AG04449 (cell line): Measurements from ENCODE around the gene PROX2.

Experiments used
- CTCF ChIA-PET: fragments of 350-600 bp; formaldehyde crosslinking; extraction: SDS; loops from one replicate; lab custom pipeline; 2021; ENCODE audit warnings: antibody characterized with exemption; lab: Yijun Ruan, JAX
- POLR2A ChIA-PET: fragments of 400-600, 350-600 bp; formaldehyde crosslinking; extraction: SDS; loops from one replicate; lab custom pipeline; 2020; ENCODE audit warnings: antibody characterized with exemption, inconsistent platforms; lab: Yijun Ruan, JAX
- DNase-seq: peaks from one replicate; pipeline ENCODE4 v3.0.0-alpha.2; 2010; ENCODE audit warnings: low read depth, low spot score
- H3K4me3 ChIP-seq: 2 replicates; pipeline ENCODE4 v1.5.1; 2011; ENCODE audit warnings: low read depth, mild to moderate bottlenecking, control low read depth, low read length
- CTCF ChIP-seq: IDR thresholded peaks from one replicate; pipeline ENCODE4 v1.5.1; 2011; ENCODE audit warnings: mild to moderate bottlenecking, moderate library complexity, low read length, control low read depth, inconsistent platforms; ENCODE audit not compliant: insufficient read depth; ENCODE audit errors: missing control alignments

The PROX2 gene

GRCh38 chr14:74921053-74921620 lies 45.2 kb upstream of the PROX2 start:
- no peak for DNase-seq
- ChIA-PET POLR2A (interaction anchor here (0.7 kb wide), 1 partner anchor 181 kb away, joined by 3 read pairs; no protein-coding TSS in a partner anchor), CTCF (interaction anchor here (0.6 to 6.9 kb wide), 7 partner anchors 9 to 167 kb away, joined by 3 to 61 read pairs (median 5); no protein-coding TSS in a partner anchor)
- TF ChIP-seq CTCF = no peak
- no peak overlapping the region for H3K4me3 ChIP-seq

- no peak for TF ChIP-seq CTCF
- no peak for DNase-seq
- ChIA-PET CTCF (interaction anchor here (0.6 to 6.9 kb wide), 8 partner anchors 8 to 168 kb away, joined by 3 to 61 read pairs (median 6); no protein-coding TSS in a partner anchor), POLR2A (no interaction called here)
- no peak overlapping the region for H3K4me3 ChIP-seq
These were observed 44.3 kb upstream of the PROX2 start for GRCh38 chr14:74920281-74920680.

DNA sequence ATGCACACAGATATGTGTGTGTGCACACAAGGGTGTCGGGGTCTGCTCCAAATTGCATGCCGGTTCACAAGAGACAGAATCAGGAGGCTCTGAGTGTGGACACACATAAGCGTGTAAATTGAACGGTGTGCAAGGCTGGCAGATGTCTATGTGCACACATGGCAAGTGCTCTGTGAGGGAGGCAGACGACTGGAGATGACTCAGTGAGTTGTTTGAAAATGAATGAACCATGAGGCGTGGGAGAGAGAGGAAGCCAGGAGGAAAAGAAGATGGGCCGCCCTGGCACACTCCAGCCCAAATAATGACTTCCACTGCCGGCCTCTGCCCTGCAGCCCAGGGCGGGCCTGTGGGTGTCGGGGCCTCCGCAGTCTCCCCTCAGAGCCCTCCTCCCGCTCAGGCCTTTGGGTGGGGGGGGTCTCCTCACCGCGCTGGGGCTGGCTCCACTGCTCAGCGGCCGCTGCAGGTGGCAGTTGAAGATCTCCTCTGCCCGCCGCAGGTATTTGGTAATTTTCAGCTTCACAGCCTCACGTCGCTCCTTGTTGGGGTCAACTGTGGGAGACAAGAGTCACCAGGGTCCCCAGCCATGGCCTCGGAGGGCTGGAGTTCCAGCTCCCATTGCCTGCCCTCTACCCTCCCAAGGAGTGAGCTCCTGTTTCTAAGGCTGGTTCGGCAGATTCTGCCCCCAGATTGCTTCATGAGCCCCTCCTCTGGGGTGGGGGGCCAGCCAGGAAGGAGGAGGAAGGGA lies 43.6 kb upstream of the PROX2 start:
- ChIA-PET POLR2A (no interaction called here), CTCF (interaction anchor here (1.0 to 6.9 kb wide), 7 partner anchors 7 to 169 kb away, joined by 3 to 61 read pairs (median 6); no protein-coding TSS in a partner anchor)
- no peak for TF ChIP-seq CTCF
- no peak overlapping the region for H3K4me3 ChIP-seq
- no peak for DNase-seq

- DNase-seq = no peak
- H3K4me3 ChIP-seq = no peak overlapping the region
- ChIA-PET POLR2A (no interaction called here), CTCF (interaction anchor here (1.0 to 6.9 kb wide), 7 partner anchors 11 to 309 kb away, joined by 3 to 79 read pairs (median 7); no protein-coding TSS in a partner anchor)
- TF ChIP-seq CTCF = no peak
These were observed 42.4 kb upstream of the PROX2 start for GRCh38 chr14:74918380-74918779.

- DNase-seq = no peak
- ChIA-PET POLR2A (no interaction called here), CTCF (interaction anchor here (0.8 to 6.9 kb wide), 10 partner anchors 11 to 308 kb away, joined by 3 to 79 read pairs (median 5); no protein-coding TSS in a partner anchor)
- no peak for TF ChIP-seq CTCF
- no peak overlapping the region for H3K4me3 ChIP-seq
These were observed 41.7 kb upstream of the PROX2 start for GRCh38 chr14:74917646-74918081.

DNA sequence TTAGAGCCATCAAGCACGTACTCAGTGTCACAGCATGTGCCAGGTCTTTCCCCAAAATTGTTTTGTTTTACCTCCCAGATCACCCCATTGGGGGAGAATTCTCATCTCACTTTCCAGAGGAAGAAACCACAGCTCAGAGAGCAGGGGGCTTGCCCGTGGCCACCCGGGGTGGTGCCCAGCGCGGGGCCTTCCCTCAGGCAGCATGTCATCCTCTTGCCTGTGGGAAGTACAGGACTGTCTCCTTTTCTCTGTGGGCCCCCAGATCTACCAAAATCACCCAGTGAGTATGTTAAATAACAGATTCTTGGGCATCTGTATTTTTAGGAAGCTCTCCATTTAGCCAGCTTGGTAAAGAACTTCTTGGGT lies 41.2 kb upstream of the PROX2 start:
- ChIA-PET POLR2A (no interaction called here), CTCF (interaction anchor here (0.8 to 6.9 kb wide), 11 partner anchors 9 to 308 kb away, joined by 3 to 79 read pairs (median 5); no protein-coding TSS in a partner anchor)
- no peak overlapping the region for H3K4me3 ChIP-seq
- no peak for DNase-seq
- TF ChIP-seq CTCF = no peak
